ENCODE measurements around the gene ASB18. TPM values are rescaled to one million over a fixed set of nuclear protein-coding genes. Genes with fewer than 3 reads are reported as not detected.

Gene ASB18
- total RNA-seq, 4 donors from 2014 or later, result not detected

- peaks cover 0 to 13% of the 10 kb centered on the region in 2 donors for H3K27me3 ChIP-seq
- TF ChIP-seq CTCF (IDR thresholded peaks at IDR 0.05) (no peak), EP300 (IDR thresholded peaks at IDR 0.05) (no peak), POLR2A (IDR thresholded peaks at IDR 0.05) (no peak)
- no peak overlapping the region for H3K4me3 ChIP-seq
- no peaks in the 10 kb centered on the region for H3K36me3 ChIP-seq
- no peaks in the 10 kb centered on the region for H3K4me1 ChIP-seq
- H3K9me3 ChIP-seq, result peaks cover 0 to 11% (median 0%) of the 10 kb centered on the region in 4 donors
- 94 to 96% methylated on average over 7 of the region's 7 CpGs for WGBS, 2 donors
- no peak for DNase-seq (ENCODE audit: low spot score in 2 of 2)
- H3K27ac ChIP-seq, result no peak overlapping the region
Measured at GRCh38 chr2:236146436-236146835, 117.8 kb downstream of the ASB18 start.

DNA sequence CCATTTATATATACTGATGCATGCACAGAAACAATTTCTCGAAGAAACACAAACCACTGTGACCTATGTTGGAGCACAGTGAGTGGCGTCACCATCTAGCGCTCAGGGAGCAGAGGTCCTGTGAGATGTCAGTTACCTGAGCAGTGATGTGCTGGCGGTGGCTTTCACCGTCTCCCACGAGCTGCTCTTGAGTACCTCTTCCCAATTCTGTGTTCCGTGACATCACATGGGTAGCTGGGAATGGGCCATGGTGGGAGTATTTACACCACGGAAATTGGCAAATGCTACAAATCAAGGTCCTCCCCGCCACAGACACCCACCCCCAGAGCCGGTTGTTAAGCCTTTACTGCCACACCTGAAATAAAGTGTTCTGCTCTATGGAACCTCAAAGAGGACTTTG is 120.4 kb downstream of the ASB18 start:
- Histone ChIP-seq H3K36me3 (no peaks in the 10 kb centered on the region), H3K9me3 (peaks cover 0 to 4% (median 0%) of the 10 kb centered on the region in 4 donors), H3K4me1 (no peaks in the 10 kb centered on the region), H3K27ac (no peak overlapping the region), H3K4me3 (no peak overlapping the region), H3K27me3 (peaks cover 2 to 13% of the 10 kb centered on the region in 2 donors)
- 91 to 95% methylated on average over 10 of the region's 10 CpGs for WGBS, 2 donors
- no peak for TF ChIP-seq POLR2A (IDR thresholded peaks at IDR 0.05)
- TF ChIP-seq EP300 (IDR thresholded peaks at IDR 0.05), result no peak
- TF ChIP-seq CTCF (IDR thresholded peaks at IDR 0.05), result no peak
- no peak for DNase-seq (ENCODE audit: low spot score in 2 of 2)

Small RNA genes within 50 kb of the gene (small RNA-seq; reads per million reads assigned to genes)
- not detected for gene RF00019
- gene RNU1-31P, result not detected

Other genes with a start within 250 kb of the ASB18 start
- gene GBX2, start 96.0 kb downstream of the ASB18 start, total RNA-seq, result not detected

All from tibial nerve (tissue), 4 donors.